DLD1 (cell line): ENCODE data around the gene ZNF350.
"Not testable (repeated sequence)": the region's sequence is repeated elsewhere in the genome, so short reads cannot be mapped to it uniquely, and the experiment has no call there.

Experiments
- in situ Hi-C: cut with HindIII; loops from 2 replicates; pipeline ENCODE4 v1.10.0; 2017; ENCODE audit warnings: low sequenced_read_pairs

Gene ZNF350

DNA sequence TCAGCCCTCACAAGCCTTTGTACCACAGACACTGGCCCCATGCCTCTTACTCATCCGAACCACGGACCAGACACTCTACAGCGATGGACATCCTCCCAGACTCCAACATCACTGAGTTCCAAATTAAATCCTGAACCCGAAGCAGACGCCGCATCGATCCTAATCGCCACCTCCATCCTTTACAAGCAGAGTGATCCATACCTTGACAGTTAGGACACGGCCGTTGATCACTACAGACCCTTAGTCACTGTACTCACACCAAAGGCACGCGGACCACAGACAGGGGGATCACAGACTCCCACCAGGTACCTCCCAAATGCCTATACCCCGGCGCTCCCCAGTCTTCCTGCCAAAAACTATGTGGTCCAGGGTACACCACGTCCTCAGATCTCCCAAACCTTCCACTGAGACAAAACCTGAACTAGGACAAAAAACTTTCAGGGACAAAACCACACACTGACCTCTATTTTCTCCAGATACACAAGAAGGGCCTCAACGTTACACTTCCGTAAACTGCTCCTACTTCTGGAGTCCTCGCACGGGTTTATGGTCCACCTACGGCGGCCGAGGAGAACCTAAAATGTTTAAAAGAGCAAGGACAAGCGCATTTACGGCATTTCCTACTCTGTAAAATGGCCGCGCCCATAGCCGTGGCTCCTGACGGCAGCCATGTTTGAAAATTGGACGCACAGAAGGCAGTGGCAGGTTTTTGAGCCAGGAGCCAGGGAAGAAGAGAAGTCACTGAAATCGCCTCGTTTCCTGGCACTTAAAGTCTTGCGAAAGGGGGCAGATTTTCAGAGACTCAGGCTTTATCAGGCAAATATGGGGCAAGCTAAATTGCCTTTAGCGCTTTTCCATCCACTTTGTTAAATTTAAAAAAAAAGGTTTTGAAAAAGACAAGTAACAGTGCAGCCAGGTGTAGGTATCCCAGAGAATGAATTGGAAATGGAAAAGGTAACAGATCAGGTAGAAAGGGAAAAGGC lies at the start of gene ZNF350:
Gene ZNF350 (minus strand): TSS at position 532 of the 983 bp plus-strand sequence. CDS start 12,480 bp downstream, outside the sequence.
- in situ Hi-C loops = no loop called here

DNA sequence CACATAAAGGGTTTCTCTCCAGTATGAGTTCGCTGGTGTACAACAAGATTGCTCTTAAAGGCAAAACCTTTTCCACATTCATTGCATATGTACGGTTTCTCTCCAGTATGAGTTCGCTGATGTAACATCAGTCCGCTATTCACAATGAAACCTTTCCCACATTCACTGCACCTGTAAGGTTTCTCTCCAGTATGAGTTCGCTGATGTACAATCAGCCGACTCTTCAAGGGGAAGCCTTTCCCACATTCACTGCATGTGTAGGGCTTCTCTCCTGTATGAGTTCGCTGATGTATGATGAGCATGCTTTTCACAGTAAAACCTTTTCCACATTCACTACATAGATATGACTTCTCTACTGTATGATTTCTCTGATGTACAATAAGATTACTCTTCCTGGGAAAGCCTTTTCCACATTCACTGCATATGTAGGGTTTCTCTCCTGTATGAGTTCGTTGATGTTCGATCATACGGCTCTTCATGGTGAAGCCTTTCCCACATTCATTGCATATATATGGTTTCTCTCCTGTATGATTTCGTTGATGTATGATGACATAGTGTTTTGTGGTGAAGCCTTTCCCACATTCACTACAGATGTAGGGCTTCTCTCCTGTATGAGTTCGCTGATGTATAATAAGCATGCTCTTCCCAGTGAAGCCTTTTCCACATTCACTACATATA lies 47.5 kb upstream of the ZNF350 start:
- in situ Hi-C loops = no loop called here

DNA sequence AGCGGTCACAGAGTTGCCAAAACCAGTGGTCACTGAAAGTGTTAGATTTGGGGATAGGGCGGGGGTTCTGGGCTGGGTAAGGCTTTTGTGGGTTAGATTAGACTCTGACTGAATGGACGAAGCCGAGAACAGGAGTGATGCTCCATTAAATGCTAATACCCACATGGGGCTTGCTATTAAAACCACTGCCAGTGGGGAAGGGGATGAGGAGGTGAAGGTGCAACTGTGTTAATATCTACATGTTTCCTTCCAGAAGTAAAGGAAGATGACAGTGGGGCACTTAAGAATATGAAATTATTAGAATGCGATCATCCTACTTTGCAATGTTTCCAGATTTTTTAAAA lies 42.1 kb upstream of the ZNF350 start:
- in situ Hi-C loops = no loop called here

- in situ Hi-C loops = no loop called here
Observed at GRCh38 chr19:52028027-52028779, 41.6 kb upstream of the ZNF350 start, which contains the start of gene ZNF614. Gene ZNF614, minus strand, starts transcription at chr19:52028379. Its CDS starts 2,634 bp downstream, at chr19:52025745.

DNA sequence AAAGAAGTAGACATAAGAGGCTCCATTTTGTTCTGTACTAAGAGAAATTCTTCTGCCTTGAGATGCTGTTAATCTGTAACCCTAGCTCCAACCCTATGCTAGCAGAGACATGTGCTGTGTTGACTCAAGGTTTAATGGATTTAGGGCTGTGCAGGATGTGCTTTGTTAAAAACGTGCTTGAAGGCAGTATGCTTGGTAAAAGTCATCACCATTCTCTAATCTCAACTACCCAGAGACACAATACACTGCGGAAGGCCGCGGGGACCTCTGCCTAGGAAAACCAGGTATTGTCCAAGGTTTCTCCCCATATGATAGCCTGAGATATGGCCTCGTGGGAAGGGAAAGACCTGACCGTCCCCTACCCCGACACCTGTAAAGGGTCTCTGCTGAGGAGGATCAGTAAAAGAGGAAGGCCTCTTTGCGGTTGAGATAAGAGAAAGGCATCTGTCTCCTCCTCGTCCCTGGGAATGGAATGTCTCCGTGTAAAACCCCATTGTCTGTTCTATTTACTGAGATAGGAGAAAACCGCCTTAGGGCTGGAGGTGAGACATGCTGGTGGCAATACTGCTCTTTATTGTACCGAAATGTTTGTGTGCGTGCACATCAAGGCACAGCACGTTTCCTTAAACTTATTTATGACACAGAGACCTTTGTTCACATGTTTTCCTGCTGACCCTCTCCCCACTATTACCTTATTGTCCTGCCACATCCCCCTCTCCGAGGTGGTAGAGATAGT lies 39.8 kb upstream of the ZNF350 start:
- in situ Hi-C loops = not testable (repeated sequence)

GRCh38 chr19:52024478-52024877 lies 37.8 kb upstream of the ZNF350 start:
- in situ Hi-C loops = not testable (repeated sequence)

- in situ Hi-C loops = no loop called here
Observed at GRCh38 chr19:52022193-52022592, 35.6 kb upstream of the ZNF350 start.

GRCh38 chr19:52020506-52020905 lies 33.9 kb upstream of the ZNF350 start:
- in situ Hi-C loops = no loop called here

DNA sequence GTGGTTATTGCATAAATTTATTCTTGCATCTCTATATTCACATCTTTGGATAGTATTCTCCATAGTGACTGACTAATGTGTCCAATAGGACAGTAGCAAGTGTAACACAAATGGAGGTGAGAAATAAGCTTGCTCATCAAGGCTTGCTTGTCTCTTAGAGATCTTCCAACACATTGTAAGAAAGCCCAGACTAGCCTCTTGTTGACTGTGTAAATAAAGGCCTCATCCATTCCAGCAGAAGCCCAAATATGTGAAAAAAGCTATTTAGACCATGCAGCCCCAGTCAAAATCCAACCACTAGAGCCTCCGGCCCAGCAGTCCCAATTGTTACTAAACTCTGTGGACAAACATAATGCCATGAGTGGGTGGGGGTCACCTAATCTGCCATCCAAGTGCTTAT lies 24.0 kb upstream of the ZNF350 start:
- in situ Hi-C loops = no loop called here

- in situ Hi-C loops = no loop called here
Observed at GRCh38 chr19:52007806-52008557, 21.3 kb upstream of the ZNF350 start, which contains the start of gene ZNF615. Gene ZNF615, minus strand, starts transcription at chr19:52008211. Its CDS starts 4,500 bp downstream, at chr19:52003711.

- in situ Hi-C loops = no loop called here
Observed at GRCh38 chr19:52007451-52007805, 20.8 kb upstream of the ZNF350 start.

GRCh38 chr19:51994048-51994644 lies 7.5 kb upstream of the ZNF350 start:
- in situ Hi-C loops = no loop called here

DNA sequence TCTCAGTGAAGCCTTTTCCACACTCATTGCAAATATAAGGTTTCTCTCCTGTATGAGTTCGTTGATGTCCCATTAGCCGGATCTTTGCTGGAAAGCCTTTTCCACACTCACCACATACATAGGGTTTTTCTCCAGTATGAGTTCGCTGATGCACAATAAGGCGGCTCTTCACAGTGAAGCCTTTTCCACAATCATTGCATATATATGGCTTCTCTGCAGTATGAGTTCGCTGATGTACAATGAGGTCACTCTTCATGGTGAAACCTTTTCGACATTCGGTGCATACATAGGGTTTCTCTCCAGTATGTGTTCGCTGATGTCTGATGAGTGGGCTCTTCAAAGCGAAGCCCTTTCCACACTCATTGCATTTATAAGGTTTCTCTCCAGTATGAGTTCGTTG lies 6.8 kb upstream of the ZNF350 start:
- in situ Hi-C loops = no loop called here

DNA sequence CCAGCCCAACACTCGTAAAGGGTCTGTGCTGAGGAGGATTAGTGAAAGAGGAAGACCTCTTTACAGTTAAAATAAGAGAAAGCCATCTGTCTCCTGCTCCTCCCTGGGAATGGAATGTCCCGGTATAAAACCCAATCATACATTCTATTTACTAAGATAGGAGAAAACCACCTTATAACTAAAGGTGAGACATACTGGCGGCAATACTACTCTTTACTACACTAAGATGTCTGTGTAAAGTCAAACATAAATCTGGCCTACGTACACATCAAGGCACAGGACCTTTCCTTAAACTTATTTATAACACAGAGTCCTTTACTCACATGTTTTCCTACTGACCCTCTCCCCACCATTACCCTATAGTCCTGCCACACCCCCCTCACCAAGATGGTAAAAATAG lies 3.3 kb downstream of the ZNF350 start:
- in situ Hi-C loops = no loop called here

GRCh38 chr19:51980926-51981325 lies 5.7 kb downstream of the ZNF350 start:
- in situ Hi-C loops = not testable (repeated sequence)

DNA sequence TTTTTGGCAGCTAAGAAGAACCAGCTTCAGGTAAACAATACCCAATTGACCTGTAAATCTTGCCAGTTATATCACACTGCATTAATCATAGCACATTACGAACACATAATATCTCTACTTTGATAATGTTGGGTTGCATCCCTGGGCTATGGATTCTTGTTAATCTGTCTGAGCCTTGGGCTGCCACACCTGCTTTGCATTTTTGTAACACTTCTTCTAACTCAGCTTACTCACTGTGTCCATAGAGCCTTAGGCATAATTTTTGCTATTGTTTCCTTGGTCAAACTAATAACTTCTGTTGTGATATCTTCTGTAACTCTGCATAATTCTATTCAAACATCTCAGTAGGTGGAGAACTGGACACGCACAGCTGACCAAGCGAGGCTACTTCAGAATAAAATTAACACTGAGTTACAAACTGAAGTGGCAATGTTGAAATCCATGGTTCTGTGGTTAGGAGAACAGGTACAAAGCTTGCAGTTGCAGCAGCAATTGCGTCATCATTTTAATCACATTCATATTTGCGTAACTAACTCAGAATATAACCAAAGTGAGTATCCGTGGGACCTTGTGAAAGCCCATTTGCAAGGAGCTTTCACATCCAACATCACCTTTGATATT lies 6.4 kb downstream of the ZNF350 start:
- in situ Hi-C loops = no loop called here

GRCh38 chr19:51978882-51979281 lies 7.8 kb downstream of the ZNF350 start:
- in situ Hi-C loops = no loop called here

DNA sequence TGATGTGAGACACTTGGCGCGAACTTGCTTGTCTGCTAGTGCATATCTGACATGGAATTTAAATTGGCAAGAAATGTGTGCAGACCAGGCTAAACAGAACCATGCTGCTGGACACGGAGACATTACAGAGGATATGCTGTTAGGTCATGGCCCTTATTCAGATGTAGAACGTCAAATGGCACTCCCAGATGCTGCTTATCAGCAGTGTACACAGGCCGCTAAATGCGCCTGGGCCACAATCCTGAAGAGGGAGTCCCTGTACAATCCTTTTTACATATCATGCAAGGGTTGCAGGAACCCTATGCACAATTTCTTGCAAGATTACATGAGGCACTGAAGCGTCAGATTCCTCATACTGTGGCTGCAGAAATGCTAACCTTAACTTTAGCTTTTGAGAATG lies 9.3 kb downstream of the ZNF350 start:
- in situ Hi-C loops = no loop called here

DNA sequence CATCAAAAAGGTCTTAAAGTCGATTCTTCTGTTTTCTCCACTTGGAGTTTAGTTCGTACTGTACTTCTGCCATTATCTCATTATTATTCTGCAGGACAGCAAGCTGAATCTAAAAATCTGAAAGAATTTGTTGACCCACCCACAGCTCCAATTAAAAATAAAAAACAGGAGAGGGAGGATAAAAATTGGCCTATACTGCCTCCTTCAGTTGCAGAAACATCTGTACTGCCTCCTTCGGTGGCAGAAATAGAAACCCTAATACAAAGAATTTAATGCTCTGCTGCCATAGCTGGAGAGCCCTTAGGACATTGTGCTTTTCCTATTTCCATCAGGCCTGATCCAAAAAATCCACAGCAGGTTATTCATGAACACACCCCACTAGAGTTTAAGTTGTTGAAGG lies 9.8 kb downstream of the ZNF350 start:
- in situ Hi-C loops = no loop called here
